HEK293T (cell line): ENCODE results near the gene CUEDC1.
A peak's percentile ranks its signal among the peaks of the same experiment; 100 is the strongest.

Experiments used
- BHLHE40 ChIP-seq: fragments of 450-650 bp; IDR thresholded peaks from 2 replicates; pipeline ENCODE4 v1.6.1; 2016; ENCODE audit warnings: mild to moderate bottlenecking, moderate library complexity, borderline replicate concordance
- FOXK2 ChIP-seq: fragments of 450-650 bp; IDR thresholded peaks from 2 replicates; pipeline ENCODE4 v1.6.1; 2016; ENCODE audit warnings: mild to moderate bottlenecking
- FOXM1 ChIP-seq: fragments of 450-650 bp; IDR thresholded peaks from 2 replicates; pipeline ENCODE4 v1.6.1; 2017; ENCODE audit warnings: mild to moderate bottlenecking, borderline replicate concordance
- L3MBTL2 ChIP-seq: fragments of 450-650 bp; conservative IDR thresholded peaks from 2 replicates; pipeline ENCODE4 v1.6.1; 2016; ENCODE audit warnings: mild to moderate bottlenecking

DNA sequence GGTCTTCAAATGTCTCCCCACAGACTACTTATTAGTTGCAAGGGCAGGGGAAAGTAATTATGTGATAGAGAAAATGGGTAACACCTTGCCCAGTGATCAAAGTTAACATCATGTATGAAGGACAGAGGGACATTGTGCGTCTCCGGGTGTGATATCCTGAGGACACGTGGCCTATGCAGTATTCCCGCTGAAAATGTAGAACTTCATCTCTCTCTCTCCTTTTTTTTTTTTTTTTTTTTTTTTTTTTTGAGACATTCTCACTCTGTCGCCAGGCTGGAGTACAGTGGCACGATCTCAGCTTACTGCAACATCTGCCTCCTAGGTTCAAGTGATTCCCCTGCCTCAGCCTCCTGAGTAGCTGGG is 7.9 kb upstream of the CUEDC1 start:
- no peak for TF ChIP-seq FOXK2
- TF ChIP-seq BHLHE40, result no peak
- no peak for TF ChIP-seq FOXM1
- peak; percentile 27; the same call in 1 of the 2 replicates for TF ChIP-seq L3MBTL2
